Hematopoietic multipotent progenitor cell treated with erythropoietin and hydrocortisone succinate and interleukin-3 and kit ligand, for 17 days (in vitro differentiated cells): ENCODE data around the gene GPR33.
"Not testable (repeated sequence)": the region's sequence is repeated elsewhere in the genome, so short reads cannot be mapped to it uniquely, and the experiment has no call there.

Experiments used
- DNase-seq: peaks from one replicate; pipeline ENCODE4 v3.0.0-alpha.2; 2015; ENCODE audit warnings: low spot score

Gene GPR33

GRCh38 chr14:31487886-31488285, at the start of gene GPR33:
TSS of gene GPR33 (minus strand) at chr14:31488039. CDS start at chr14:31483965, 4,074 bp downstream.
- DNase-seq: no peak

GRCh38 chr14:31536201-31536960, 48.5 kb upstream of the GPR33 start:
- DNase-seq: no peak

GRCh38 chr14:31530136-31530535, 42.3 kb upstream of the GPR33 start:
- no peak for DNase-seq

- DNase-seq: no peak
These were observed 41.2 kb upstream of the GPR33 start for GRCh38 chr14:31529053-31529452.

- no peak for DNase-seq
These were observed 39.7 kb upstream of the GPR33 start for GRCh38 chr14:31527546-31527945.

- no peak for DNase-seq
These were observed 39.2 kb upstream of the GPR33 start for GRCh38 chr14:31527087-31527486.

- no peak for DNase-seq
These were observed 23.0 kb upstream of the GPR33 start for GRCh38 chr14:31510855-31511254.

- DNase-seq: peak; percentile 31
These were observed 22.4 kb upstream of the GPR33 start for GRCh38 chr14:31510222-31510621.

GRCh38 chr14:31508135-31508534, 20.3 kb upstream of the GPR33 start:
- DNase-seq: no peak

GRCh38 chr14:31505411-31505810, 17.6 kb upstream of the GPR33 start:
- no peak for DNase-seq

GRCh38 chr14:31501870-31502269, 14.0 kb upstream of the GPR33 start:
- DNase-seq: no peak

GRCh38 chr14:31492759-31493498, 5.1 kb upstream of the GPR33 start:
- DNase-seq: no peak

GRCh38 chr14:31489691-31490090, 1.9 kb upstream of the GPR33 start:
- no peak for DNase-seq

GRCh38 chr14:31486764-31487163, 1.1 kb downstream of the GPR33 start:
- no peak for DNase-seq

- DNase-seq: no peak
These were observed 3.1 kb downstream of the GPR33 start for GRCh38 chr14:31484754-31485153.

GRCh38 chr14:31480156-31480555, 7.7 kb downstream of the GPR33 start:
- no peak for DNase-seq

GRCh38 chr14:31479027-31479426, 8.8 kb downstream of the GPR33 start:
- DNase-seq: no peak

- no peak for DNase-seq
These were observed 10.6 kb downstream of the GPR33 start for GRCh38 chr14:31477248-31477647.

- DNase-seq: no peak
These were observed 11.5 kb downstream of the GPR33 start for GRCh38 chr14:31476131-31476866.

GRCh38 chr14:31466554-31466953, 21.3 kb downstream of the GPR33 start:
- DNase-seq: no peak

GRCh38 chr14:31465111-31465510, 22.7 kb downstream of the GPR33 start:
- DNase-seq: no peak

GRCh38 chr14:31462450-31462849, 25.4 kb downstream of the GPR33 start:
- DNase-seq: not testable (repeated sequence)

- no peak for DNase-seq
These were observed 26.3 kb downstream of the GPR33 start for GRCh38 chr14:31461545-31461944.
